ENCODE data around the gene SBF1.

DNA sequence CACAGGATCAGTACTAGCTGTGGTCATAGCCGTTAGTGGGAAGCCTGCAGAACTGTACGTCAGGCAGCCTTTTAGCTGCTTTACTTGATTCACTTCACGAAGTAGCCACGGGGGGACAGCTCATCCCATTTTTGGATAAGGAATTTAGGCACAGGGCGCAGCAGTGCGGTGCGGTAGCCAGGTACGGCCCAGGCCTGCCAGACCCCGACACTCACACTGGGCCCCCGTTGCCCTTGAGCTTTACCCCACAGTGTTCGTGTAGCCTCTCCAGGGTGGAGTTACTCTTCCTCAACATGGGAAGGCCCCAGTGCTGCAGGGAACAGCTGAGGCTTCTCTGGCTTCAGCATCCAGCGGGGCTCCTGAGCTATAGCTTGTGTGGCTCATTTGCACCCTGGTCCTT lies 59.4 kb downstream of the SBF1 start:
- TF ChIP-seq, protein P1, sequence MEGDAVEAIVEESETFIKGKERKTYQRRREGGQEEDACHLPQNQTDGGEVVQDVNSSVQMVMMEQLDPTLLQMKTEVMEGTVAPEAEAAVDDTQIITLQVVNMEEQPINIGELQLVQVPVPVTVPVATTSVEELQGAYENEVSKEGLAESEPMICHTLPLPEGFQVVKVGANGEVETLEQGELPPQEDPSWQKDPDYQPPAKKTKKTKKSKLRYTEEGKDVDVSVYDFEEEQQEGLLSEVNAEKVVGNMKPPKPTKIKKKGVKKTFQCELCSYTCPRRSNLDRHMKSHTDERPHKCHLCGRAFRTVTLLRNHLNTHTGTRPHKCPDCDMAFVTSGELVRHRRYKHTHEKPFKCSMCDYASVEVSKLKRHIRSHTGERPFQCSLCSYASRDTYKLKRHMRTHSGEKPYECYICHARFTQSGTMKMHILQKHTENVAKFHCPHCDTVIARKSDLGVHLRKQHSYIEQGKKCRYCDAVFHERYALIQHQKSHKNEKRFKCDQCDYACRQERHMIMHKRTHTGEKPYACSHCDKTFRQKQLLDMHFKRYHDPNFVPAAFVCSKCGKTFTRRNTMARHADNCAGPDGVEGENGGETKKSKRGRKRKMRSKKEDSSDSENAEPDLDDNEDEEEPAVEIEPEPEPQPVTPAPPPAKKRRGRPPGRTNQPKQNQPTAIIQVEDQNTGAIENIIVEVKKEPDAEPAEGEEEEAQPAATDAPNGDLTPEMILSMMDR (IDR thresholded peaks at IDR 0.05): no peak
- no peak for TF ChIP-seq POLR2A (IDR thresholded peaks at IDR 0.05)
- TF ChIP-seq POLR2AphosphoS5 (IDR thresholded peaks at IDR 0.05): no peak
